OCI-LY7 (cell line): ENCODE data around the gene LPO. TPM values are rescaled to one million over a fixed set of nuclear protein-coding genes. Genes with fewer than 3 reads are reported as not detected.

Source experiments
- BruUV-seq: library from RNA; stranded (reverse); fragments of 400-500 nt; replicated peaks from 2 replicates; lab custom pipeline; 2021; lab: Mats Ljungman, UMichigan
- CTCF ChIA-PET: fragments of 300-600 bp; sonication (Branson Sonifier 250); formaldehyde crosslinking; loops from one replicate; lab custom pipeline; 2022; ENCODE audit warnings: antibody characterized with exemption; ENCODE audit not compliant: unreplicated experiment; lab: Charles Lee
- POLR2A ChIA-PET: fragments of 300-600 bp; sonication (Branson Sonifier 250); formaldehyde crosslinking; loops from one replicate; lab custom pipeline; 2022; ENCODE audit warnings: antibody characterized with exemption; lab: Charles Lee
- DNase-seq: peaks from one replicate; pipeline ENCODE4 v3.0.0-alpha.2; 2015; ENCODE audit warnings: low spot score
- H2AFZ ChIP-seq: fragments of 200-600 bp; sonication (generic), shearing (Covaris generic); 2 replicates; pipeline ENCODE4 v1.6.1; 2014; ENCODE audit warnings: mild to moderate bottlenecking, antibody characterized with exemption, low read length, moderate library complexity
- H3K27ac ChIP-seq: fragments of 200-600 bp; sonication (generic); 2 replicates; pipeline ENCODE4 v1.5.1; 2014; ENCODE audit warnings: mixed run types, low read depth, mild to moderate bottlenecking, moderate library complexity, low read length, inconsistent platforms; ENCODE audit not compliant: poor library complexity, severe bottlenecking
- H3K36me3 ChIP-seq: fragments of 200-600 bp; sonication (generic); 2 replicates; pipeline ENCODE4 v1.6.1; 2014; ENCODE audit warnings: mild to moderate bottlenecking, antibody characterized with exemption, low read length, moderate library complexity, mixed read lengths; ENCODE audit not compliant: insufficient read depth
- H3K4me1 ChIP-seq: fragments of 200-600 bp; sonication (generic); 2 replicates; pipeline ENCODE4 v1.5.1; 2014; ENCODE audit warnings: mild to moderate bottlenecking, low read length; ENCODE audit not compliant: insufficient read depth, poor library complexity, severe bottlenecking
- H3K4me2 ChIP-seq: fragments of 200-600 bp; sonication (generic); 2 replicates; pipeline ENCODE4 v1.6.1; 2014; ENCODE audit warnings: mild to moderate bottlenecking, low read length
- H3K4me3 ChIP-seq: fragments of 200-600 bp; sonication (generic); 2 replicates; pipeline ENCODE4 v1.5.1; 2014; ENCODE audit warnings: mild to moderate bottlenecking, low read depth, low read length; ENCODE audit not compliant: poor library complexity, severe bottlenecking
- H3K79me2 ChIP-seq: fragments of 200-600 bp; sonication (generic); 2 replicates; pipeline ENCODE4 v1.6.1; 2016; ENCODE audit warnings: low read depth, mild to moderate bottlenecking, low read length, moderate library complexity, mixed read lengths; ENCODE audit not compliant: insufficient read depth
- H3K9me2 ChIP-seq: fragments of 200-600 bp; sonication (generic); 2 replicates; pipeline ENCODE4 v1.6.1; 2016; ENCODE audit warnings: mild to moderate bottlenecking, low read length, mixed read lengths; ENCODE audit not compliant: insufficient read depth
- H3K9me3 ChIP-seq: fragments of 200-600 bp; sonication (generic); 2 replicates; pipeline ENCODE4 v1.6.1; 2014; ENCODE audit warnings: mild to moderate bottlenecking, mixed run types, low read length, mixed read lengths
- H4K20me1 ChIP-seq: fragments of 200-600 bp; sonication (generic); 2 replicates; pipeline ENCODE4 v1.6.1; 2014; ENCODE audit warnings: mild to moderate bottlenecking, antibody characterized with exemption, low read length, moderate library complexity, mixed read lengths; ENCODE audit not compliant: insufficient read depth
- EZH2phosphoT487 ChIP-seq: fragments of 200-600 bp; sonication (generic); IDR thresholded peaks from 2 replicates; pipeline ENCODE4 v1.6.1; 2018; ENCODE audit warnings: low read depth, borderline replicate concordance, mild to moderate bottlenecking, mixed run types, antibody characterized with exemption, low read length, moderate library complexity, mixed read lengths
- intact Hi-C: fragments of 100-400 bp; cut with micrococcal nuclease; formaldehyde crosslinking; loops from one replicate; pipeline ENCODE4 v1.10.0; 2022; ENCODE audit not compliant: unreplicated experiment
- total RNA-seq, 2 experiments: library from RNA; depleted of rRNA in 1 of 2; stranded (reverse); fragments of >200 nt in 1 of 2; shearing (Covaris generic) in 1 of 2; gene quantifications; 2 replicates each; pipeline ENCODE4 v1.2.3, GENCODE V29; 2014 to 2022
- TF ChIP-seq, protein P1 (sequence below): fragments of 200-600 bp; sonication (generic); conservative IDR thresholded peaks from 2 replicates; pipeline ENCODE4 v1.5.1; 2014; ENCODE audit warnings: mild to moderate bottlenecking, antibody characterized with exemption, low read length, moderate library complexity, mixed read lengths

Gene LPO
- total RNA-seq, 2 experiments from 2014 or later = not detected

DNA sequence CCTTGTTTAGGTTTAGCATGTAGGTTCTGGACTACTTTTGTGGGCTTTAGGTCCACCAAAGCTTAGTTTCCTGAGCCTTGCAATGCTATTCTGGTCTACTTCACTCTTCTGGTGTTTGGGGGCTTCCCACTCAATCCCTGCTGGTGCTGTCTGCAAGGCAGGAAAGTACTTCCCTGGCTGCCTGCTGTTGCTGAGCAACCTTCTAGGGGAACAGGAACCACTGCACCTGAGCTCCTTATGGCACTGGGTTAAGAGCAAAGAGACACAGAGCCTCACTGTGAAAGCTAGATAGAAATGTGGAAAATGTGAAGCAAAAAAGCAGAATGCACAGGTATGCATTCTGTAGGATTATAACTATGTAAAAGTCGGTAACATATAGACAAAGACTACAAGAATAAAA is 25.4 kb downstream of the LPO start:
- Histone ChIP-seq H3K4me3 (no peak overlapping the region), H2AFZ (no peak overlapping the region), H3K79me2 (no peaks in the 10 kb centered on the region), H3K9me3 (no peaks in the 10 kb centered on the region), H3K27ac (no peak overlapping the region), H3K9me2 (no peaks in the 10 kb centered on the region), H4K20me1 (no peaks in the 10 kb centered on the region), H3K36me3 (no peaks in the 10 kb centered on the region), H3K4me1 (no peaks in the 10 kb centered on the region), H3K4me2 (no peak overlapping the region)
- ChIA-PET CTCF (no interaction called here), POLR2A (no interaction called here)
- BruUV-seq = no TSS peak
- no peak for DNase-seq
- intact Hi-C loops = no loop called here
- TF ChIP-seq, protein P1, sequence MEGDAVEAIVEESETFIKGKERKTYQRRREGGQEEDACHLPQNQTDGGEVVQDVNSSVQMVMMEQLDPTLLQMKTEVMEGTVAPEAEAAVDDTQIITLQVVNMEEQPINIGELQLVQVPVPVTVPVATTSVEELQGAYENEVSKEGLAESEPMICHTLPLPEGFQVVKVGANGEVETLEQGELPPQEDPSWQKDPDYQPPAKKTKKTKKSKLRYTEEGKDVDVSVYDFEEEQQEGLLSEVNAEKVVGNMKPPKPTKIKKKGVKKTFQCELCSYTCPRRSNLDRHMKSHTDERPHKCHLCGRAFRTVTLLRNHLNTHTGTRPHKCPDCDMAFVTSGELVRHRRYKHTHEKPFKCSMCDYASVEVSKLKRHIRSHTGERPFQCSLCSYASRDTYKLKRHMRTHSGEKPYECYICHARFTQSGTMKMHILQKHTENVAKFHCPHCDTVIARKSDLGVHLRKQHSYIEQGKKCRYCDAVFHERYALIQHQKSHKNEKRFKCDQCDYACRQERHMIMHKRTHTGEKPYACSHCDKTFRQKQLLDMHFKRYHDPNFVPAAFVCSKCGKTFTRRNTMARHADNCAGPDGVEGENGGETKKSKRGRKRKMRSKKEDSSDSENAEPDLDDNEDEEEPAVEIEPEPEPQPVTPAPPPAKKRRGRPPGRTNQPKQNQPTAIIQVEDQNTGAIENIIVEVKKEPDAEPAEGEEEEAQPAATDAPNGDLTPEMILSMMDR = no peak
- TF ChIP-seq EZH2phosphoT487 = no peak; the same call in 1 of the 2 replicates

DNA sequence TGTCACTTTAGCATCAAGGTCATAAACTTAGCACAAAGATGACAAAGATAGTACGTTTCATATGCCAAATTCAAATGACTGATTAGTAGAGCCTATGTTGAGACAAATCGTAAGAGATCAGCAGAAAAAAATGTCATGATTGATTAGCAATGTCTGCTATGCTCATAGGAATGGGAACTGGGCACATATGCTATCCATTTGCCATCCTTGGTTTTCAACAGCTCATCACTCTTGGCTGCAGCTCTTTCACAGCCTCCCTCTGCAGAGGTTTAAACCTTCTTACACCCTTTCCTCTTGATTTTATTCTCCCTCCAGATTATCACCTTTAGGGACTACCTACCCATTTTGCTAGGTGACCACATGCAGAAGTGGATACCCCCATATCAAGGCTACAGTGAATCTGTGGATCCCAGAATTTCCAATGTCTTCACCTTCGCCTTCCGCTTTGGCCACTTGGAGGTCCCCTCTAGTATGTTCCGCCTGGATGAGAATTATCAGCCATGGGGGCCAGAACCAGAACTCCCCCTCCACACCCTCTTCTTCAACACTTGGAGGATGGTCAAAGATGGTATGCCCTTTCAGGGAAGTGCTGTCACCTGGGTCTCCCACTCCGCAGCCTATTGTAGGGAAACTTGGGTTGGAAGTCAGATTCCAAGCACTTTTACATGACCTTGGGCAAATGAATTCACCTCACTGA is 26.2 kb downstream of the LPO start:
- no peaks in the 10 kb centered on the region for H3K9me2 ChIP-seq
- intact Hi-C loops = no loop called here
- no peaks in the 10 kb centered on the region for H3K9me3 ChIP-seq
- H3K36me3 ChIP-seq = no peaks in the 10 kb centered on the region
- no peak overlapping the region for H3K4me2 ChIP-seq
- no TSS peak for BruUV-seq
- no peaks in the 10 kb centered on the region for H3K79me2 ChIP-seq
- H3K4me1 ChIP-seq = no peaks in the 10 kb centered on the region
- no peak for DNase-seq
- ChIA-PET CTCF (no interaction called here), POLR2A (interaction anchor here (0.7 kb wide), 1 partner anchor 391 kb away, joined by 3 read pairs; no protein-coding TSS in a partner anchor)
- TF ChIP-seq, protein P1 = no peak
- TF ChIP-seq EZH2phosphoT487 = no peak
- H3K4me3 ChIP-seq = no peak overlapping the region
- no peak overlapping the region for H2AFZ ChIP-seq
- H3K27ac ChIP-seq = no peak overlapping the region
- no peaks in the 10 kb centered on the region for H4K20me1 ChIP-seq

DNA sequence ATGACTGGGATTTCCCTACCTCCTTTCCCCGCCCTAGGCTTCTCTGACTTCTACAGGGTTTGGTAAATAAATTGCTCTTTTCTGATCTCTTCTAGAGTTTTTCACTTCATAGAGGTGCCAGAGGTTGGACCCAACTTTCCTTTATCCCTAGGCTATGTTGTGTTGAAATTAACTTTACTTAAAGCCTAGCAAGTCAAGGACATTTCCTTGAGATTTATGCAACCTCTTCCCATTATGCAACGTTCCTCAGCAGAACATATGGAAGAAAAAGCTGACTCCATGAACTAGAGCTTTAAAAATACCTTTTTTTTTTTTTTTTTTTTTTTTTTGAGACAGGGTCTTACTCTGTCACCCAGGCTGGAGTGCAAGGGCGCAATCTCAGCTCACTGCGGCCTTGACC is 26.9 kb downstream of the LPO start:
- CTCF ChIA-PET = interaction anchor here (0.6 kb wide), 1 partner anchor 18 kb away, joined by 4 read pairs; no protein-coding TSS in a partner anchor
- Histone ChIP-seq H4K20me1 (no peaks in the 10 kb centered on the region), H3K4me3 (no peak overlapping the region), H3K9me3 (no peaks in the 10 kb centered on the region), H3K79me2 (no peaks in the 10 kb centered on the region), H2AFZ (no peak overlapping the region), H3K36me3 (no peaks in the 10 kb centered on the region), H3K9me2 (no peaks in the 10 kb centered on the region), H3K4me2 (no peak overlapping the region), H3K4me1 (no peaks in the 10 kb centered on the region), H3K27ac (no peak overlapping the region)
- no peak for DNase-seq
- BruUV-seq = no TSS peak
- POLR2A ChIA-PET = interaction anchor here (0.7 kb wide), 1 partner anchor 391 kb away, joined by 3 read pairs; no protein-coding TSS in a partner anchor
- intact Hi-C loops = no loop called here
- TF ChIP-seq EZH2phosphoT487 = no peak
- TF ChIP-seq, protein P1 = no peak
